Mucosa of descending colon (tissue), 3 donors: ENCODE data around the gene NR3C2. TPM values are rescaled to one million over a fixed set of nuclear protein-coding genes. Genes with fewer than 3 reads are reported as not detected.

ENCODE experiments used
- ATAC-seq: fragments of 200-7000 bp; cut with Tn5 transposase; one replicate; pipeline ENCODE4 v1.9.1; 2020; ENCODE audit warnings: mild to moderate bottlenecking, moderate library complexity
- DNase-seq, 3 donors: peaks; one replicate each; pipeline ENCODE4 v3.0.0-alpha.2; 2020
- H3K36me3 ChIP-seq: fragments of 200-600 bp; one replicate; pipeline ENCODE4 v1.8.0; 2021; ENCODE audit warnings: low read depth, mild to moderate bottlenecking
- H3K4me1 ChIP-seq: fragments of 200-600 bp; one replicate; pipeline ENCODE4 v1.8.0; 2021; ENCODE audit warnings: low read depth, mild to moderate bottlenecking
- H3K4me3 ChIP-seq: fragments of 200-600 bp; one replicate; pipeline ENCODE4 v1.8.0; 2021; ENCODE audit warnings: mild to moderate bottlenecking
- H3K9me3 ChIP-seq: fragments of 200-600 bp; one replicate; pipeline ENCODE4 v1.8.0; 2021; ENCODE audit warnings: mild to moderate bottlenecking
- intact Hi-C, 2 donors: fragments of 100-400 bp; cut with DNase I in 1 of 2; cut with micrococcal nuclease in 1 of 2; formaldehyde crosslinking; loops; one replicate each; pipeline versions ENCODE4 v1.11.0 to v1.11.1; 2022; cut with DNase I, micrococcal nuclease
- total RNA-seq, 3 donors: library from RNA; stranded (reverse); fragmentation: NEBNext Ultra II Directional in 2 of 3; extraction: Animal tissue kit (Norgen Biotek cat#: 25700) in 2 of 3; gene quantifications; one replicate each; pipeline versions ENCODE4 v1.2.1 to v1.2.4, GENCODE V29; 2021 to 2023
- TF ChIP-seq, protein P1 (sequence below): fragments of 200-600 bp; IDR thresholded peaks from one replicate; pipeline ENCODE4 v1.8.0; 2022; ENCODE audit warnings: antibody characterized with exemption, mild to moderate bottlenecking
- donor health status: DM: no; HTN: no; CAD: no; lungs with moderate emphysema.
- donor health status: DM: no; HTN: no; CAD: no.
- donor health status: DM: no; HTN: yes; CAD: no.

The NR3C2 gene
- total RNA-seq, 3 donors from 2014 or later: 86.5 to 205 (median 108) TPM

DNA sequence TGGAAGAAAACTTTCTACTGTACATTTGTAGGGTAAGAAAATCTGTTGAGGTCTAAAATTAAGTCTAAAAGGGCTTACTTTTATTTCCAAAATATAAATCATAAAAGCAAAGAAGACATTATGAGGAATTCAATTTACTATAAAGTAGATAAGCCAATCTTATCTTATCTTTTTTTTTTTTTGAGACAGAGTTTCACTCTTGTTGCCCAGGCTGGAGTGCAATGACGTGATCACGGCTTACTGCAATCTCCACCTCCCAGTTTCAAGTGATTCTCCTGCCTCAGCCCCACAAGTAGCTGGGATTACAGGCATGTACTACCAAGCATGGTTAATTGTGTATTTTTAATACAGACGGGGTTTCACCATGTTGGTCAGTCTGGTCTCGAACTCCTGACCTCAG, 166.9 kb downstream of the NR3C2 start:
- Histone ChIP-seq H3K4me3 (no peak overlapping the region), H3K9me3 (no peaks in the 10 kb centered on the region), H3K36me3 (no peaks in the 10 kb centered on the region), H3K4me1 (no peaks in the 10 kb centered on the region)
- ATAC-seq (peak; percentile 43), DNase-seq (no peak)
- intact Hi-C loops: no loop called here
- TF ChIP-seq, protein P1, sequence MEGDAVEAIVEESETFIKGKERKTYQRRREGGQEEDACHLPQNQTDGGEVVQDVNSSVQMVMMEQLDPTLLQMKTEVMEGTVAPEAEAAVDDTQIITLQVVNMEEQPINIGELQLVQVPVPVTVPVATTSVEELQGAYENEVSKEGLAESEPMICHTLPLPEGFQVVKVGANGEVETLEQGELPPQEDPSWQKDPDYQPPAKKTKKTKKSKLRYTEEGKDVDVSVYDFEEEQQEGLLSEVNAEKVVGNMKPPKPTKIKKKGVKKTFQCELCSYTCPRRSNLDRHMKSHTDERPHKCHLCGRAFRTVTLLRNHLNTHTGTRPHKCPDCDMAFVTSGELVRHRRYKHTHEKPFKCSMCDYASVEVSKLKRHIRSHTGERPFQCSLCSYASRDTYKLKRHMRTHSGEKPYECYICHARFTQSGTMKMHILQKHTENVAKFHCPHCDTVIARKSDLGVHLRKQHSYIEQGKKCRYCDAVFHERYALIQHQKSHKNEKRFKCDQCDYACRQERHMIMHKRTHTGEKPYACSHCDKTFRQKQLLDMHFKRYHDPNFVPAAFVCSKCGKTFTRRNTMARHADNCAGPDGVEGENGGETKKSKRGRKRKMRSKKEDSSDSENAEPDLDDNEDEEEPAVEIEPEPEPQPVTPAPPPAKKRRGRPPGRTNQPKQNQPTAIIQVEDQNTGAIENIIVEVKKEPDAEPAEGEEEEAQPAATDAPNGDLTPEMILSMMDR: no peak

GRCh38 chr4:148273501-148273986, 168.7 kb downstream of the NR3C2 start:
- no peak for DNase-seq
- no peaks in the 10 kb centered on the region for H3K4me1 ChIP-seq
- TF ChIP-seq, protein P1: no peak
- no peak overlapping the region for H3K4me3 ChIP-seq
- H3K9me3 ChIP-seq: no peaks in the 10 kb centered on the region
- H3K36me3 ChIP-seq: no peaks in the 10 kb centered on the region
- peak; percentile 61 for ATAC-seq
- intact Hi-C loops: no loop called here

GRCh38 chr4:148271166-148271565, 171.0 kb downstream of the NR3C2 start:
- no peak overlapping the region for H3K4me3 ChIP-seq

GRCh38 chr4:148270630-148271029, 171.6 kb downstream of the NR3C2 start:
- no peak for DNase-seq
- Histone ChIP-seq H3K4me1 (no peaks in the 10 kb centered on the region), H3K36me3 (no peaks in the 10 kb centered on the region), H3K4me3 (no peak overlapping the region), H3K9me3 (no peaks in the 10 kb centered on the region)
- TF ChIP-seq, protein P1: no peak
- ATAC-seq: no peak
- intact Hi-C loops: no loop called here

More at GRCh38 chr4:148271166-148271565, 171.0 kb downstream of the NR3C2 start:
- intact Hi-C loops: no loop called here
- DNase-seq (no peak), ATAC-seq (no peak)
- TF ChIP-seq, protein P1: no peak
- Histone ChIP-seq H3K36me3 (no peaks in the 10 kb centered on the region), H3K4me1 (no peaks in the 10 kb centered on the region), H3K9me3 (no peaks in the 10 kb centered on the region)

- H3K4me3 ChIP-seq: no peak overlapping the region
- DNase-seq (no peak), ATAC-seq (no peak)
- intact Hi-C loops: no loop called here
- no peaks in the 10 kb centered on the region for H3K4me1 ChIP-seq
- no peaks in the 10 kb centered on the region for H3K36me3 ChIP-seq
- TF ChIP-seq, protein P1: no peak
- no peaks in the 10 kb centered on the region for H3K9me3 ChIP-seq
Measured at GRCh38 chr4:148268835-148269234, 173.4 kb downstream of the NR3C2 start.

- H3K36me3 ChIP-seq: no peaks in the 10 kb centered on the region
- no peak for ATAC-seq
- intact Hi-C loops: no loop called here
Measured at GRCh38 chr4:148266921-148267320, 175.3 kb downstream of the NR3C2 start.

More at GRCh38 chr4:148266921-148267320, 175.3 kb downstream of the NR3C2 start:
- Histone ChIP-seq H3K4me1 (no peaks in the 10 kb centered on the region), H3K4me3 (no peak overlapping the region), H3K9me3 (no peaks in the 10 kb centered on the region)
- TF ChIP-seq, protein P1: no peak
- no peak for DNase-seq
